ENCODE results near the gene STUM. TPM values are rescaled to one million over a fixed set of nuclear protein-coding genes. Genes with fewer than 3 reads are reported as not detected.

Gene STUM
- total and polyA plus RNA-seq, 2 donors (not counting 1 experiment from before 2014, with no cell fraction given), result 0.01 TPM; not detected in 1

GRCh38 chr1:226651041-226651731 is 102.6 kb downstream of the STUM start:
- no peak overlapping the region for H2AFZ ChIP-seq (ENCODE audit: low read length)
- H3K9ac ChIP-seq (ENCODE audit: insufficient read depth, low read length), result no peak overlapping the region
- H3K27ac ChIP-seq (ENCODE audit: insufficient read depth, low read length), result no peak overlapping the region
- TF ChIP-seq EZH2 (IDR thresholded peaks at IDR 0.05; ENCODE audit: low read length, missing control alignments) (no peak), CTCF (conservative IDR thresholded peaks at IDR 0.05 in 1 of 2, IDR thresholded peaks at IDR 0.05 in 1 of 2; ENCODE audit: low read depth in 1 of 2, low read length in 2 of 2) (no peak)
- H4K20me1 ChIP-seq (ENCODE audit: control insufficient read depth, extremely low read depth, insufficient read depth, low read length), result no peaks in the 10 kb centered on the region
- H3K36me3 ChIP-seq (ENCODE audit: control insufficient read depth, insufficient read depth, low read length), result peaks cover 10% of the 10 kb centered on the region
- H3K27me3 ChIP-seq (ENCODE audit: control insufficient read depth, insufficient read depth, low read length), result no peaks in the 10 kb centered on the region
- H3K9me3 ChIP-seq (ENCODE audit: control insufficient read depth, insufficient read depth, low read depth, low read length), result no peaks in the 10 kb centered on the region
- no peak overlapping the region for H3K4me3 ChIP-seq (replicated peaks in 1 of 4; ENCODE audit: control extremely low read depth in 1 of 4, insufficient read depth in 1 of 4, low read depth in 3 of 4, low read length in 4 of 4)
- no peaks in the 10 kb centered on the region for H3K79me2 ChIP-seq (ENCODE audit: control insufficient read depth, insufficient read depth, low read length)
- H3K4me2 ChIP-seq (ENCODE audit: extremely low read depth, insufficient read depth, low read length), result no peak overlapping the region
- peaks cover 15% of the 10 kb centered on the region for H3K4me1 ChIP-seq (ENCODE audit: control insufficient read depth, extremely low read depth, insufficient read depth, low read length)
- no peak for DNase-seq (ENCODE audit: low read depth in 2 of 2)

- Histone ChIP-seq H3K79me2 (ENCODE audit: control insufficient read depth, insufficient read depth, low read length) (no peaks in the 10 kb centered on the region), H3K4me2 (ENCODE audit: extremely low read depth, insufficient read depth, low read length) (no peak overlapping the region), H3K9me3 (ENCODE audit: control insufficient read depth, insufficient read depth, low read depth, low read length) (no peaks in the 10 kb centered on the region), H3K4me1 (ENCODE audit: control insufficient read depth, extremely low read depth, insufficient read depth, low read length) (peaks cover 20% of the 10 kb centered on the region), H3K27ac (ENCODE audit: insufficient read depth, low read length) (no peak overlapping the region), H3K4me3 (replicated peaks in 1 of 4; ENCODE audit: control extremely low read depth in 1 of 4, insufficient read depth in 1 of 4, low read depth in 3 of 4, low read length in 4 of 4) (no peak overlapping the region), H3K36me3 (ENCODE audit: control insufficient read depth, insufficient read depth, low read length) (peaks cover 10% of the 10 kb centered on the region), H3K9ac (ENCODE audit: insufficient read depth, low read length) (no peak overlapping the region), H2AFZ (ENCODE audit: low read length) (no peak overlapping the region), H4K20me1 (ENCODE audit: control insufficient read depth, extremely low read depth, insufficient read depth, low read length) (no peaks in the 10 kb centered on the region), H3K27me3 (ENCODE audit: control insufficient read depth, insufficient read depth, low read length) (no peaks in the 10 kb centered on the region)
- no peak for TF ChIP-seq EZH2 (IDR thresholded peaks at IDR 0.05; ENCODE audit: low read length, missing control alignments)
- no peak for TF ChIP-seq CTCF (conservative IDR thresholded peaks at IDR 0.05 in 1 of 2, IDR thresholded peaks at IDR 0.05 in 1 of 2; ENCODE audit: low read depth in 1 of 2, low read length in 2 of 2)
- no peak for DNase-seq (ENCODE audit: low read depth in 2 of 2)
Observed at GRCh38 chr1:226651732-226652105, 103.2 kb downstream of the STUM start.

GRCh38 chr1:226652613-226653012 is 104.0 kb downstream of the STUM start:
- Histone ChIP-seq H3K27ac (ENCODE audit: insufficient read depth, low read length) (no peak overlapping the region), H3K36me3 (ENCODE audit: control insufficient read depth, insufficient read depth, low read length) (peaks cover 2% of the 10 kb centered on the region), H3K9me3 (ENCODE audit: control insufficient read depth, insufficient read depth, low read depth, low read length) (no peaks in the 10 kb centered on the region), H2AFZ (ENCODE audit: low read length) (no peak overlapping the region), H3K27me3 (ENCODE audit: control insufficient read depth, insufficient read depth, low read length) (no peaks in the 10 kb centered on the region), H3K4me2 (ENCODE audit: extremely low read depth, insufficient read depth, low read length) (no peak overlapping the region), H3K4me3 (replicated peaks in 1 of 4; ENCODE audit: control extremely low read depth in 1 of 4, insufficient read depth in 1 of 4, low read depth in 3 of 4, low read length in 4 of 4) (no peak overlapping the region), H3K79me2 (ENCODE audit: control insufficient read depth, insufficient read depth, low read length) (no peaks in the 10 kb centered on the region), H3K4me1 (ENCODE audit: control insufficient read depth, extremely low read depth, insufficient read depth, low read length) (peaks cover 24% of the 10 kb centered on the region), H3K9ac (ENCODE audit: insufficient read depth, low read length) (no peak overlapping the region), H4K20me1 (ENCODE audit: control insufficient read depth, extremely low read depth, insufficient read depth, low read length) (no peaks in the 10 kb centered on the region)
- no peak for DNase-seq (ENCODE audit: low read depth in 2 of 2)
- TF ChIP-seq CTCF (conservative IDR thresholded peaks at IDR 0.05 in 1 of 2, IDR thresholded peaks at IDR 0.05 in 1 of 2; ENCODE audit: low read depth in 1 of 2, low read length in 2 of 2) (no peak), EZH2 (IDR thresholded peaks at IDR 0.05; ENCODE audit: low read length, missing control alignments) (no peak)

All from fibroblast of lung (primary cell).